Testis (tissue), 3 donors: ENCODE measurements around the gene TPM2. TPM values are rescaled to one million over a fixed set of nuclear protein-coding genes. Genes with fewer than 3 reads are reported as not detected.

Source experiments
- DNase-seq: peaks from one replicate; pipeline ENCODE4 v3.0.0-alpha.2; 2019
- H3K27ac ChIP-seq, 2 donors: fragments of 200-600 bp; sonication (generic); one replicate each; pipeline ENCODE4 v1.5.1; 2019
- H3K27me3 ChIP-seq: fragments of 200-600 bp; sonication (generic); one replicate; pipeline ENCODE4 v1.5.1; 2019
- H3K36me3 ChIP-seq: fragments of 200-600 bp; sonication (generic); one replicate; pipeline ENCODE4 v1.5.1; 2017; ENCODE audit warnings: low read depth; ENCODE audit errors: missing control alignments
- H3K4me1 ChIP-seq: fragments of 200-600 bp; sonication (generic); one replicate; pipeline ENCODE4 v1.5.1; 2019
- H3K4me3 ChIP-seq, 2 donors: fragments of 200-600 bp; sonication (generic); one replicate each; pipeline ENCODE4 v1.5.1; 2017 to 2019
- H3K9me3 ChIP-seq: fragments of 200-600 bp; sonication (generic); one replicate; pipeline ENCODE4 v1.5.1; 2017
- POLR2A ChIP-seq: fragments of 450-650 bp; IDR thresholded peaks from one replicate; pipeline ENCODE4 v1.6.1; 2017; ENCODE audit warnings: antibody characterized with exemption, mild to moderate bottlenecking, moderate library complexity
- WGBS, 2 donors: methylation state at CpG; one replicate each; pipeline ENCODE4 v1.1.5; 2018; 5-methylcytosine and 5-hydroxymethylcytosine counted together
- intact Hi-C: fragments of 100-400 bp; cut with DNase I; formaldehyde crosslinking; loops from one replicate; pipeline ENCODE4 v1.15.1; 2023; ENCODE audit warnings: low total_unique reads
- polyA plus RNA-seq: library from polyadenylated mRNA; stranded (reverse); fragments of 350-450 nt; fragmentation: Illumina TruSeq; extraction: RNeasy Lipid Tissue Mini Kit (QIAGEN cat#74804); gene quantifications from one replicate; pipeline ENCODE4 v1.2.3, GENCODE V29; 2014; ENCODE audit warnings: low read depth, low replicate concordance; ENCODE audit not compliant: insufficient read depth
- total RNA-seq, 2 donors: library from RNA; depleted of rRNA; stranded (reverse); fragments of >200 nt; gene quantifications; one replicate each; pipeline ENCODE4 v1.2.3, GENCODE V29; 2016
- TF ChIP-seq, protein P1 (sequence below), 3 experiments: fragments of 450-650 bp in 2 of 3; fragments of 200-600 bp in 1 of 3; sonication (generic) in 1 of 3; IDR thresholded peaks; one replicate each; pipeline ENCODE4 v1.5.1; 2016 to 2019; ENCODE audit warnings: antibody characterized with exemption in 3 of 3, mild to moderate bottlenecking in 2 of 3, moderate library complexity in 1 of 3

Gene TPM2
- total and polyA plus RNA-seq, 3 donors from 2014 or later = 182 to 369 (median 211) TPM

- WGBS, 2 donors = 91% methylated on average over 21 to 26 of the region's 26 CpGs
- no peak for DNase-seq
- TF ChIP-seq POLR2A = no peak
- TF ChIP-seq, protein P1, sequence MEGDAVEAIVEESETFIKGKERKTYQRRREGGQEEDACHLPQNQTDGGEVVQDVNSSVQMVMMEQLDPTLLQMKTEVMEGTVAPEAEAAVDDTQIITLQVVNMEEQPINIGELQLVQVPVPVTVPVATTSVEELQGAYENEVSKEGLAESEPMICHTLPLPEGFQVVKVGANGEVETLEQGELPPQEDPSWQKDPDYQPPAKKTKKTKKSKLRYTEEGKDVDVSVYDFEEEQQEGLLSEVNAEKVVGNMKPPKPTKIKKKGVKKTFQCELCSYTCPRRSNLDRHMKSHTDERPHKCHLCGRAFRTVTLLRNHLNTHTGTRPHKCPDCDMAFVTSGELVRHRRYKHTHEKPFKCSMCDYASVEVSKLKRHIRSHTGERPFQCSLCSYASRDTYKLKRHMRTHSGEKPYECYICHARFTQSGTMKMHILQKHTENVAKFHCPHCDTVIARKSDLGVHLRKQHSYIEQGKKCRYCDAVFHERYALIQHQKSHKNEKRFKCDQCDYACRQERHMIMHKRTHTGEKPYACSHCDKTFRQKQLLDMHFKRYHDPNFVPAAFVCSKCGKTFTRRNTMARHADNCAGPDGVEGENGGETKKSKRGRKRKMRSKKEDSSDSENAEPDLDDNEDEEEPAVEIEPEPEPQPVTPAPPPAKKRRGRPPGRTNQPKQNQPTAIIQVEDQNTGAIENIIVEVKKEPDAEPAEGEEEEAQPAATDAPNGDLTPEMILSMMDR (IDR thresholded peaks at IDR 0.05) = no peak
- no peak overlapping the region for H3K27ac ChIP-seq
- intact Hi-C loops = no loop called here
- no peaks in the 10 kb centered on the region for H3K36me3 ChIP-seq
- no peak overlapping the region for H3K4me3 ChIP-seq
- no peaks in the 10 kb centered on the region for H3K27me3 ChIP-seq
- no peaks in the 10 kb centered on the region for H3K9me3 ChIP-seq
- H3K4me1 ChIP-seq = peaks cover 4% of the 10 kb centered on the region
Measured at GRCh38 chr9:35703906-35704672, 14.4 kb upstream of the TPM2 start.

- Histone ChIP-seq H3K4me1 (peaks cover 4% of the 10 kb centered on the region), H3K27me3 (no peaks in the 10 kb centered on the region), H3K36me3 (no peaks in the 10 kb centered on the region), H3K9me3 (no peaks in the 10 kb centered on the region), H3K4me3 (no peak overlapping the region), H3K27ac (no peak overlapping the region)
- 90 to 100% methylated on average over 7 of the region's 7 CpGs for WGBS, 2 donors
- intact Hi-C loops = no loop called here
- no peak for DNase-seq
- TF ChIP-seq, protein P1 (IDR thresholded peaks at IDR 0.05) = no peak
- TF ChIP-seq POLR2A = no peak
Measured at GRCh38 chr9:35702696-35703095, 13.0 kb upstream of the TPM2 start.

DNA sequence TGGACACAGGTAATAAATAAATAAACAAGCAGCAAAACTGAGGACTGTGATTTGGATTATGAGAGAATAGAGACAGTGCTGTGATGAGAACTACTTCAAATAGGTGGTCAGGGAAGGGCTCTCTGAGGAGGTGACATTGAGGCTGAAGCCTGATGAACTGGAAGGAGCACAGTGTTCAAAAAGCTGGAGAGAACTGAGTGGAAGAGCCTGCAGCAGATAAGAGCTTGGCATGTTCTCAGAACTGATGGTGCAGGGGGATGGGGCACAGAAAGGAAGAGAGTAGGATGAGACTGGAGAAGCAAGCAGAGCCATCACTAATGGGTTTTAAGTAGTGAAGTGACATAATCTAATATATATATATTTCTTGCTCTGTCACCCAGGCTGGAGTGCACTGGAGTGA is 11.2 kb upstream of the TPM2 start:
- no peak overlapping the region for H3K27ac ChIP-seq
- H3K4me1 ChIP-seq = peaks cover 4% of the 10 kb centered on the region
- no peak for DNase-seq
- no peaks in the 10 kb centered on the region for H3K27me3 ChIP-seq
- no peaks in the 10 kb centered on the region for H3K36me3 ChIP-seq
- TF ChIP-seq, protein P1 (IDR thresholded peaks at IDR 0.05) = no peak
- no peak for TF ChIP-seq POLR2A
- intact Hi-C loops = no loop called here
- H3K9me3 ChIP-seq = no peaks in the 10 kb centered on the region
- H3K4me3 ChIP-seq = no peak overlapping the region

- H3K9me3 ChIP-seq = no peaks in the 10 kb centered on the region
- 51 to 72% methylated on average over 11 of the region's 11 CpGs for WGBS, 2 donors
- no peak for DNase-seq
- H3K27ac ChIP-seq = no peak overlapping the region
- TF ChIP-seq POLR2A = no peak
- TF ChIP-seq, protein P1 (IDR thresholded peaks at IDR 0.05) = no peak
- H3K27me3 ChIP-seq = no peaks in the 10 kb centered on the region
- intact Hi-C loops = no loop called here
- peaks cover 4% of the 10 kb centered on the region for H3K4me1 ChIP-seq
- no peaks in the 10 kb centered on the region for H3K36me3 ChIP-seq
- no peak overlapping the region for H3K4me3 ChIP-seq
Measured at GRCh38 chr9:35700031-35700430, 10.3 kb upstream of the TPM2 start.

GRCh38 chr9:35698231-35698630 is 8.5 kb upstream of the TPM2 start:
- no peaks in the 10 kb centered on the region for H3K36me3 ChIP-seq
- DNase-seq = no peak
- WGBS, 2 donors = 86 to 88% methylated on average over 4 to 5 of the region's 5 CpGs
- intact Hi-C loops = no loop called here
- H3K9me3 ChIP-seq = no peaks in the 10 kb centered on the region
- H3K27me3 ChIP-seq = no peaks in the 10 kb centered on the region
- no peak overlapping the region for H3K27ac ChIP-seq
- H3K4me1 ChIP-seq = peaks cover 8% of the 10 kb centered on the region
- no peak overlapping the region for H3K4me3 ChIP-seq
- TF ChIP-seq POLR2A = no peak
- TF ChIP-seq, protein P1 (IDR thresholded peaks at IDR 0.05) = no peak
